ENCODE measurements around the gene PEAK3. TPM values are rescaled to one million over a fixed set of nuclear protein-coding genes. Genes with fewer than 3 reads are reported as not detected.

Gene PEAK3
- total RNA-seq, 2 donors from 2014 or later: 2.4 to 8.2 TPM

GRCh38 chr19:2261438-2262172 lies 20.4 kb downstream of the PEAK3 start:
- no peaks in the 10 kb centered on the region for H3K27me3 Mint-ChIP-seq
- peaks cover 6 to 11% of the 10 kb centered on the region in 2 donors for H3K4me1 Mint-ChIP-seq (ENCODE audit: low read depth in 2 of 2)
- H3K4me3 Mint-ChIP-seq: no peak overlapping the region
- H3K36me3 Mint-ChIP-seq: no peaks in the 10 kb centered on the region
- ATAC-seq: no peak
- H3K27ac Mint-ChIP-seq: no peak overlapping the region
- no peak for DNase-seq (ENCODE audit: low spot score)
- no peaks in the 10 kb centered on the region for H3K9me3 Mint-ChIP-seq

GRCh38 chr19:2260341-2260805 lies 21.6 kb downstream of the PEAK3 start:
- ATAC-seq (peak; percentile 46 to 49), DNase-seq (ENCODE audit: low spot score) (no peak)
- H3K27ac Mint-ChIP-seq: peak overlapping the region; percentile 9 to 53
- H3K9me3 Mint-ChIP-seq: no peaks in the 10 kb centered on the region
- H3K36me3 Mint-ChIP-seq: no peaks in the 10 kb centered on the region
- peak overlapping the region; percentile 53 for H3K4me3 Mint-ChIP-seq
- peaks cover 6 to 11% of the 10 kb centered on the region in 2 donors for H3K4me1 Mint-ChIP-seq (ENCODE audit: low read depth in 2 of 2)
- H3K27me3 Mint-ChIP-seq: no peaks in the 10 kb centered on the region

- Mint-ChIP-seq H3K27me3 (no peaks in the 10 kb centered on the region), H3K4me3 (no peak overlapping the region), H3K9me3 (no peaks in the 10 kb centered on the region), H3K4me1 (ENCODE audit: low read depth in 2 of 2) (peaks cover 6 to 11% of the 10 kb centered on the region in 2 donors), H3K36me3 (no peaks in the 10 kb centered on the region), H3K27ac (peak overlapping the region in 1 of 2 donors; percentile 78)
- ATAC-seq (no peak), DNase-seq (ENCODE audit: low spot score) (no peak)
These were observed 22.6 kb downstream of the PEAK3 start for GRCh38 chr19:2259336-2259735.

- ATAC-seq: no peak
- DNase-seq (ENCODE audit: low spot score): no peak
- H3K27ac Mint-ChIP-seq: peak within 1 kb of the TSS in 1 of 2 donors; percentile 78
- H3K36me3 Mint-ChIP-seq: no peaks in the 10 kb centered on the region
- H3K9me3 Mint-ChIP-seq: no peaks in the 10 kb centered on the region
- H3K4me3 Mint-ChIP-seq: no peak within 1 kb of the TSS
- H3K27me3 Mint-ChIP-seq: no peaks in the 10 kb centered on the region
- H3K4me1 Mint-ChIP-seq (ENCODE audit: low read depth in 2 of 2): peaks cover 6 to 15% of the 10 kb centered on the region in 2 donors
These were observed 25.8 kb downstream of the PEAK3 start, which contains the start of gene JSRP1 for GRCh38 chr19:2255982-2256685. Gene JSRP1, minus strand, starts transcription at chr19:2256417. Its CDS starts 1,103 bp downstream, at chr19:2255314.

GRCh38 chr19:2255112-2255845 lies 26.7 kb downstream of the PEAK3 start:
- Mint-ChIP-seq H3K4me3 (no peak overlapping the region), H3K4me1 (ENCODE audit: low read depth in 2 of 2) (peaks cover 3 to 12% of the 10 kb centered on the region in 2 donors), H3K27me3 (no peaks in the 10 kb centered on the region), H3K36me3 (no peaks in the 10 kb centered on the region), H3K9me3 (no peaks in the 10 kb centered on the region), H3K27ac (no peak overlapping the region)
- ATAC-seq (no peak), DNase-seq (ENCODE audit: low spot score) (no peak)

GRCh38 chr19:2254064-2254872 lies 27.7 kb downstream of the PEAK3 start:
- no peaks in the 10 kb centered on the region for H3K9me3 Mint-ChIP-seq
- H3K36me3 Mint-ChIP-seq: no peaks in the 10 kb centered on the region
- H3K27me3 Mint-ChIP-seq: no peaks in the 10 kb centered on the region
- no peak overlapping the region for H3K27ac Mint-ChIP-seq
- ATAC-seq: no peak
- DNase-seq (ENCODE audit: low spot score): no peak
- H3K4me1 Mint-ChIP-seq (ENCODE audit: low read depth in 2 of 2): peaks cover 0 to 9% of the 10 kb centered on the region in 2 donors
- peak overlapping the region; percentile 27 for H3K4me3 Mint-ChIP-seq

- Mint-ChIP-seq H3K27me3 (no peaks in the 10 kb centered on the region), H3K27ac (no peak overlapping the region), H3K9me3 (no peaks in the 10 kb centered on the region), H3K36me3 (no peaks in the 10 kb centered on the region), H3K4me3 (peak overlapping the region; percentile 22), H3K4me1 (ENCODE audit: low read depth in 2 of 2) (peaks cover 0 to 6% of the 10 kb centered on the region in 2 donors)
- no peak for DNase-seq (ENCODE audit: low spot score)
- peak in 1 of 2 donors; percentile 69 for ATAC-seq
These were observed 28.6 kb downstream of the PEAK3 start for GRCh38 chr19:2253106-2254063.

GRCh38 chr19:2252797-2253105 lies 29.2 kb downstream of the PEAK3 start:
- no peak for DNase-seq (ENCODE audit: low spot score)
- Mint-ChIP-seq H3K36me3 (no peaks in the 10 kb centered on the region), H3K4me3 (peak overlapping the region; percentile 39), H3K27me3 (no peaks in the 10 kb centered on the region), H3K27ac (no peak overlapping the region), H3K4me1 (ENCODE audit: low read depth in 2 of 2) (peaks cover 0 to 4% of the 10 kb centered on the region in 2 donors), H3K9me3 (no peaks in the 10 kb centered on the region)
- ATAC-seq: peak in 1 of 2 donors; percentile 3

- H3K4me1 Mint-ChIP-seq (ENCODE audit: low read depth in 2 of 2): peaks cover 0 to 4% of the 10 kb centered on the region in 2 donors
- H3K27ac Mint-ChIP-seq: no peak overlapping the region
- ATAC-seq (no peak), DNase-seq (ENCODE audit: low spot score) (no peak)
- H3K4me3 Mint-ChIP-seq: peak overlapping the region; percentile 39
- H3K9me3 Mint-ChIP-seq: no peaks in the 10 kb centered on the region
- no peaks in the 10 kb centered on the region for H3K36me3 Mint-ChIP-seq
- no peaks in the 10 kb centered on the region for H3K27me3 Mint-ChIP-seq
These were observed 29.7 kb downstream of the PEAK3 start for GRCh38 chr19:2252055-2252796.

GRCh38 chr19:2251106-2252054 lies 30.6 kb downstream of the PEAK3 start:
- Mint-ChIP-seq H3K4me3 (no peak overlapping the region), H3K9me3 (no peaks in the 10 kb centered on the region), H3K36me3 (no peaks in the 10 kb centered on the region), H3K27me3 (no peaks in the 10 kb centered on the region), H3K27ac (no peak overlapping the region), H3K4me1 (ENCODE audit: low read depth in 2 of 2) (peaks cover 0 to 4% of the 10 kb centered on the region in 2 donors)
- DNase-seq (ENCODE audit: low spot score): no peak
- ATAC-seq: peak in 1 of 2 donors; percentile 8

- Mint-ChIP-seq H3K4me1 (ENCODE audit: low read depth in 2 of 2) (peaks cover 0 to 4% of the 10 kb centered on the region in 2 donors), H3K27me3 (no peaks in the 10 kb centered on the region), H3K4me3 (no peak overlapping the region), H3K36me3 (no peaks in the 10 kb centered on the region), H3K9me3 (no peaks in the 10 kb centered on the region), H3K27ac (no peak overlapping the region)
- DNase-seq (ENCODE audit: low spot score) (no peak), ATAC-seq (no peak)
These were observed 31.2 kb downstream of the PEAK3 start for GRCh38 chr19:2250766-2251105.
